T-helper 1 cell (primary cell): ENCODE measurements around the gene ABHD17A.

Experiments
- DNase-seq, 5 donors: peaks; one replicate each; pipeline ENCODE4 v3.0.0-alpha.2; 2012 to 2020

The ABHD17A gene

DNA sequence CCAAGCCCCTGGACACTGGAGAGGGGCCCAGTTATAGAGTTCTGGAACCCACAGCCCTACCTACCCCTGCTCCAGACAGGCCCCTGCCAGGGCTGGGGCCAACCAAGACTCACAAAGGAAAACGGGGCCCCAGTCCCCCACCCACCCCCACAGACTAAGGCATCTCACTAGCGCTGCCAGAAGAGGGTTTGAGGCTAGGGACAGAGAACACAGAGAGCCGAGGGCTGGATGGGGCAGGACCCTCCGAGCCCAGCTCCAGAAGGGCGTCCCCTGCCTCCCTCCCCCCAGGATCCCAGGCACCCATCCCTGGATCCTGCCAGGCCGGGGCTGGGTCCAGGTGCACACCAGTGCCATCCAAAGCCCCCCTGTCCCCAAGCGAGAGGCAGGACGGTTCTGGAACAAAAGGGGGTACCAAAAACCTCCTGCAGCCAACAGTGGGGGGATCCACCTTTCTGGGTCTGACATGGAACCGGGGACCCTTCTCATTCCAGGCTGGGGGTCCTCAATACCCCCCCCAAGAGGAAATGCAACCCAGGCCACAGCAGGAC, 32.6 kb downstream of the ABHD17A start:
- DNase-seq, result no peak

DNA sequence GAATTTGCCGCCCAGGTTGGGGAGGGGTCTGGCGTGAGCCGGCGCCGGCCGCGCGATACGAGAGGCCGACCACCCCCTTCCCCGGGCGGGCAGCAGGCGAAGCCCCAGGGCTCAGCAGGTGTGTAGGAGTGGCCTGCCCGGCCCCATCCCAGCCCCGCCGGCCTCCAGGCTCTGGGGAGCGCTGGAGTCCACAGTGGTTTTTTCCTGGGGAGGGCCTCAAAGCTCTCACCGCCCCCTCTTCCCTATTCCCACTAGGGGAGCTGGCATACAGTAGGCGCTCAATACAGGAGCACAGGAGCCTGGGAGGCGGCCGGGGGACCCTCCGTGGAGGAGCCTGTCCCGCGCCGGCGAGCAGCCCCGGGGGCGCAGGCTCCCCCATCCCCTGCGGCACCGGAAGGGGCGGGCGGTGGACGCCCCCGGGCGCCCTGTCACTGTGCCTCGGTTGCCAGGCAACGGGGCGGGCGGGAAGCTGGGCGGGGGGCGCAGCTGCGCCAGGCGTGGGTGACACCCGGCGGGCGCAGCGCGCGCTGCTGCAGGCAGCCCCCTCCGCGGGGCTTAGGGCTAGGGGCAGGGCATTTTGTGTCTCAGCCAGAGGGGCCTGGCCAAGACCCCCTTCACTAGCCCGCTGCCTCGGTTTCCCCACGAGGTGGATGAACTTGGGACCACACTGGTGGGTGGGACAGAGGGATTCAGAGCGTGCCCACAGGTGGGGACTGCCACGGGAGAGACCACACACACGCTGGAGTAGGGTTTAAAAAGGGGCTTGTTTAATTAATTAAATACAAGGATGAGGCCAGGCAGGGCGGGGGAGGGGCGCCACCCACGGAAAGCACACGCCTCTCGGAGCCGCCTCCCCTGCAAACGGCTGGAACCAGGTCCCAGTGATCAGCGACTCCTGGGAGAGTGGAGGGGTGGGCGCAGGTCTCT, 33.4 kb downstream of the ABHD17A start:
- DNase-seq, result peak in 2 of 5 donors; percentile 57 to 70

DNA sequence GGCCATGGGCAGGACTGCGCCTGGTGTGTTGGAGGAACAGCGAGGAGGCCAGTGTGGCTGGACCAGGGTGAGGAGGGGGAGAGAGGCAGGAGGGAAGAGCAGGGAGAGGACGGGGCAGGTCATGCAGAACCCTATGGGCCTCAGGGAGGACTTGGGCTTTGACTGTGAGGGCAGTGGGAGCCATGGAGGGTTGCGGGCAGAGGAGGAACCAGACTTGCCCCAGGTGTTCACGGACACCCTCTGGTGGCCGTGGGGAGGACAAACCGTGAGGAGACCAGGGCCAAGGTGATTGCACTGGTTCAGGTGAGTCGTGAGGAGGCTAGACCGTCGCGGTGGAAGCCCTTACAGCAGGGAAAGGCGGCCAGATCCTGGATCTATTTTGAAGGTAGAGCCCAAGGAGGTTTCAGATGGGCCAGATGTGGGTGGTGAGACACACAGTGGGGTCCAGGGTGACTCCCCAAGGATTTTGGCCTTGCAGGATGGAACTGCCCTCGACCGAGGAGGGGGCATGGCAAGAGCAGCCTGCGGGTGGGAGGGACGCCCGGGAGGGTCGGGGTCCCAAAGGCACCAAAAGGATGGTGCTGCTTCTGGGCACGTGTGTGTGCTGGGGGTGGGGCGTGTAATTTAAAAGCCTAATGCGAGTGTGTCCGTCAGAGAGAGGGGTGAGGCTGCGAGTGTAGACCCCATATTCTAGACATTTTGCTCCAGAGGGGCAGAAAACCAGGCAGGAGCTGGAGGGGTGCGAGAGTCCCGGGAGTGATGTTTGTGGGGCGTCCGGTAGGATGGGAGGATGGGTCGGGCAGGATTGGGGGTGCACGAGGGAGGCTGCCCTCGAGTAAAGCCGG, 34.3 kb downstream of the ABHD17A start:
- DNase-seq, result no peak

DNA sequence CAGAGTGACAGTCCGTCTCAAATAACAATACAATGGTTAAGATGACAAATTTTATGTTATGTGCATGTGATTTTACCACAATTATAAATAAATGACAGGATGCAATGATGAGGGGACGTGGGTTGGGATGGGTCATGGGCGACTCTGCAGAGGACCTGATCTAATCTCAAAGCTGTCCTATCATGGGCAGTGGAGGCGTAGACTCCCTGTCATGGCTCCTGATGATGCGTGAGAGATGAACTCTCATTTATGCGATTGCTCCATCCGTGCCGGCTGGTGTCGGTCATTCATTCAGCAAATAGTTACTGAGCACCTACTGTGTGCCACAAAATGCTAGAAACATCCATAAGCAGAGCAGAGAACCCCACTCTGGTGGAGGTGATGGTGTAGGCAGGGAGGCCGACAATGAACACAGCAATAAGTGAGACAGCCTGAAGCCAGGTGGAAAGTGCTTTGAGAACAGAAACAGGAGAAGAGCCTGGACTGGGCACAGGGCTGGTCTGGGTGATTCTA, 35.4 kb downstream of the ABHD17A start:
- DNase-seq, result no peak

DNA sequence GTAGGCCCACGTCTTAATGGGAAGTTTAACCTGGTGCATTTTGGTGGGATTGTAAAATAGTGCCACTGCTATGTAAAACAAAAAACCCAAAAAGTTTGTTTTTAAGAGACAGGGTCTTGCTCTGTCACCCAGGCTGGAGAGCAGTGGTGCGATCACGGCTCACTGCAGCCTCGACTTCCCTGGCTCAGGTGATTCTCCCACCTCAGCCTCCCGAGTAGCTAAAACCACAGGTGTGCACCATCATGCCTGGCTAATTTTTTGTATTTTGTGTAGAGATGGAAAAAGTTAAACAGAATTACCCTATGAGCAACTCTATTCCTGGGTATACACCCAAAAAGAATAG, 36.2 kb downstream of the ABHD17A start:
- DNase-seq, result no peak

DNA sequence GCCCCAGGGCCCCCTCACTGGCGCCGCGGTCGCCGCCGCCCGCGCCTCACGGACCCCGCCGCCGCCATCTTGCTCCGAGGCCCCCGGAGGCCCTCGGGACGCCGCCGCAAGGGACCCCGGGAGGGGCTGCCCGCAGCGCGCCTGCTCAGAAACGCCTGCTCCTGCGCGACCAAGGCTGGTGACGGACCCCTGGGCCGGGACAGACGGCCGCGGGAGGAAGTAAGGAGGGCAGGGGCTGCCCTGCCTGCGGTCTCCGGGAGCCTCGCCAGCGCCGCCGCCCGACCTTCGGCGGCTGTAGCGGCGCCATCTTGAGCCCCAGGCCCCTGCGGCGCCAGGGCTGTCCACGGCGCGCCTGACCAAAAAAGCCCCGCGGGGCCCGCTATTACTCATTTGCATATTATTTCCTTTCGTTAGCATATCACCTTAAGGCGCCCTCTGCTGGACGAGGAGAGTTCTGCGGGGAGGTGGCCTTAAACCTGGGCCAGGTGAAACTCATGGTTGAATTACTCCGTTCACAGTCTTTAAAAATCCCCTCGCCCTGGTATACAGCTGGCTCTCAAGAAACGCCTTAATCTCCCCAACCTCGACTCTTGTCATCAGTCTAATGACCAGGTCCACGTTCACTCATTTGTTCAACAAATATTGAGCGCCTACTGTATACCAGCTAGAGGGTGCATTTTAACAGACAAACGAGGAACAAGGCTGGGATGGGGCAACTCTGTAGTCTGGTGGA, 36.7 kb downstream of the ABHD17A start, which contains the start of gene REXO1:
Gene REXO1 (minus strand): TSS at position 85 of the 733 bp plus-strand sequence. CDS start 125 bp downstream, outside the sequence.
- peak; percentile 91 to 99 (median 95) for DNase-seq

DNA sequence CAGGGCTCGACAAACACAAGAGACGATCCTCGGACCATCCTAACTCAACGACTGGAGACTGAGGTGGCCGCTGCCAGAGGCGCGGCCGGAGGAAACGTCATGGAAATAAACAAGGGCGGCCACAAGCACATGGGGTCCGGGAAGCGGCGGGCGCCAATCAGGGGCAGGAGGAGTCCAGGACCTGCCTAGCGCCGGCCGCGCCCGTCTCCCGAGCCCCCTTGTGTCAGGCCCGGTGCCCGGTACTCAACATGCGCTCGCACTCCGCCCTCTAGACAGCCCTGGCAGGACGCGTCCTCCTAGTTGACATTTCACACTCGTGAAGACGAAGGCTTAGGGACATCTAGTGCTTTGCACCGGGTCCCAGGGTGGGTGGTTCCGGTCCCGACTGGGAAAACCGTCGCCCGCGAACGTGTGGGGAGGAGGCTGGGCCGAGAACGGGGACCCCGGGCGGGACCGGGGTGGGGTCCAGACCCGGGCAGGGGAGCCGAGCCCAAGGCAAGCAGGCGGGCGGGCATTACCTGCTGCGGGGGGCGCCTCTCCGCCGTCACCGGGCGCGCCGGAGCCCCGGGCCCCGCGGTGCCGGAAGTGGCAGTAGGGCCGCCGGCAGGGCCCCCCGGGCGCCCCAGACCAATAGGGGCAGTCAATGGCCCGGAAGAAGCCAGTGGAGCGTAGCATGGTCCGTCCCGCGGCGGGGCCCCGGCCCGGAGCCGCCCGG, 37.5 kb downstream of the ABHD17A start:
- DNase-seq, result no peak

DNA sequence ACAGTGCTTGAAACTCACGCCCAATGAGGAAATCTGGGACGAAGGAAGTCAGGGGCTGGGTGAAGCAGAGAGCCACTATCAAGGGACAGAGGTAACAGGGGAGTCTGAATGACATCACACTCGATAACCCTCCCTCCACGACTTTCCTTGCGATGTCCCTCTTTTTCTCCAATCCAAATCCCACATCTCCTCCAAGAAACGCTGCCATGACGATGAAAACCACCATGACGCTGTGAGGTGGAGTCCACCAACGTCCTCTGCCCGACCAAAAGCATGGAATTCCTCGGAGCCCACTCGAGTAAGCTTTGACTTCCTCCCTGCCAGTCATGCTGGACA, 38.0 kb downstream of the ABHD17A start:
- DNase-seq, result no peak

DNA sequence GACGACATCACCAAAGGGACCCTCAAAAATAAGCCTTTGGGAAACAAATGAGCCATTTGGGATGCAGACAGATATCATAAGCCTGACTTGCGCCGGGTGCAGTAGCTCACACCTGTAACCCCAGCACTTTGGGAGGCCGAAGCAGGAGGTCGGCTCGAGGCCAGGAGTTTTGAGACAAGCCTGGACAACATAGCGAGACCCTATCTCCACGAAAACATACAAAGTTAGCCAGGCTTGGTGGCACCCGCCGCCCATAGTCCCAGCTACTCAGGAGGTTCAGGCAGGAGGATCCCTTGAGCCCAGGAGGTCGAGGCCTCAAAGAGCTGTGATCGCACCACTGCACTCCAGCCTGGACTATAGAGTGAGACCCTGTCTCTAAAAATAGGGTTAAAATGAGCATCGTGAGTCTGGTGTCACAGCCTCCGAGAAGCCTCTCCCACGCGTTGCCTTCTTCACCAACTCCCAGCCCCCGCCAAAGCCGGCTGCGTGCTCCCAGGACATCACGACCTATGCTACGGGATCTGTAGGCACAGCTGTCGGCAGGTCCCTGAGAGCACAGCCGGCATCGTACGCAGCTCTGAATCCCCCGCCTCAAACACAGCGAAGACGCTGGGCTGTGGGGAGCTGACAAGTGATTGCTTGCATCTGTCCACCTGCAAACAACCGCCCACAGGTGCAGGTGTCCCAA, 38.6 kb downstream of the ABHD17A start:
- no peak for DNase-seq

DNA sequence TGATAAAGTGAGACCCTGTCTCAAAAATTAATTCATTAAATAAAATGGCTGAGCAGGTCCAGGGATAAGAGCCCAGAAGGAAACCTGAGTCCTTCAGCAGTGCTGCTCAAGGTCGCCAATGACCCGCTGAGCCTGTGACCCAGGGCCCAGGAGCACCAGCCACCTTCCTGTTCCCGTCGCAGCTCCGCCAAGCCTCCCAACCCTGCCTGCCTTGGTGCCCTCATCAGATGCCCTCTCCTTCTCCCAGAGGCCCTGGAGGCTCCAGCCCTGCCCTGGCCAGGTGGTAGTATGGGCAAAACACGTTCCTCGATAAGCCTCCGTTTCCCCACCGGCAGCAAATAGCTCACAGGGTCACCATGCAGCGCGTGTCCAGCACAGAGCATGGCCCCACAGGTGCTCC, 39.7 kb downstream of the ABHD17A start:
- DNase-seq, result no peak

DNA sequence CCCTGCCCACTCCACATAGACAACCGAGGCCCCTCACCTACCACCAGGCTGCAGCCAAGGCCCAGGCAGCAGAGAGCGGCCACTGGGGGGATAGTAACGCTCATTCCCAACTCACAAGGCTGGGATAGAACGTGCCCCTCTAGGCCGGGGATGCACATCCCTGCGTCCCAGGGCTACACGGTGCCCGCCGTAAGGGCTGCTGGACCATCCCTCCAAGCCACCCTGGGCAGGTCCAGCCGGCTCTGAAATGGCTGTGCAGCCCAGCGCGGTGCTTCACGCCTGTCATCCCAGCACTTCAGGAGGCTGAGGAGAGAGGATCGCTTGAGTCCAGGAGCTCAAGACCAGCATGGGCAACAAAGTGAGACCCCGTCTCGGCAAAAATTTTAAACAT, 40.2 kb downstream of the ABHD17A start:
- no peak for DNase-seq

DNA sequence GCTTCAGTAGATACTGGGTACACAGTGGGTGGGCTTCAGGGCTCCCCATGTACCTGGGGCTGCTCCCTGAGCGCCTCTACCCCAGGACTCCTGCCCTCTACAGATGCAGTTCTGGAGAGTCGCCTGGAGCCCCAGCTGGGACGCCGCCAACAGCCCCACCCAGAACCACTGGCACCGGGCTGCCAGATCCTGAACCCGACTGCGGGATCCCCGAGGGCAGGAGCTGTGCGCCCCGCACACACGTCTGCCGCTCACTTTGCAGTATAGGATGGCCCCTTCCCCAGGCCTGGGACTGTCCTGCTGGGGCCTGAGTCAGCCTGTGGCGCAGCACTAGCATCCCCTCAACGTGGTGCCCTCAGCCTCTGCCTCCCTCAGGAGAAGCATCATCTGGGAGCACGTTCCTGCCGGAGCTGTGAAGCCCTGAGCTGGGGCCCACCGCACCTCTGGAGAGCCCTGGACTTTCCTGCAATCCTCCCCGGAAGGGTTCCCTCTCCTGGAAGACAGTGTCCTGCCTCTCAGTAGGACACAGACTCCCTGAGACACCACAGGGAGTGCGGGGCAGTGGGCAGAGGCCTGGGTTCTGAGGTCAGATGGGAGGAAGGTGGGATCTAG, 40.7 kb downstream of the ABHD17A start:
- DNase-seq, result no peak

DNA sequence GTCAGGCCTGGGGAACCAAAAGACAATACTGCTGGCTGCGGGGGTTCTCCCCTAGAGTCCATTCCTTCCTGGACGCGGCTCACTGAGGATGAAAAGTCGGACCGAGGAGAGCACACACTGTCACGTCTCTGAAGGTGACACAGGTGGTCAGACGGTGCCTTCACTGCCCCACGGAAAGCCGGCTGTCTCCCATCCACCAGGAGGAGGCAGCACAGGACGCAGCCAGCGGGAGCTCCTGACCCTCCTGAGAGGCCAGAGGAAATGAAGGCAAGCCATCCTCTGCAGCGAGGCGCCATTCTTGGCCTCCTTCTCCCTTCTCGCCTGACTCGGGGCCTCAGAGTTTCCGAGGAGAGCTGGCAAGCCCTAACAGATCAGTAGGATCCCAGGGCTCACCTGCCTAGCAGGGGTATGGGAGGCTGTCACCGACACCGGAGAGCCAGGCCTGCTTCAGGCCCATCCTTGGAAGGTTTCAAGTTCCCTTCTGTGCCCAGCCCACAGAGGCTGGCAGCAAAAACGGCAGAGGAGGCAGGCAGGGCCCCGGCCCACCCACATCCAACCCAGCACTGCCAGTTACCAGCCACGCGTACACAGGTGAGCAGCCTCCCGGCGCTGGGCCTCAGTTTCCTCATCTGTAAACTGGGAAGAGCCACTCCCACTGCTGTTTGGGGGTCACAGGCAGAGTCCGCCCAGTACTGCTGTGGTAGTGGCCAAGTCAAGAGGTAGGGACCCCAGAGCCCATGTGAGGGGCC, 41.5 kb downstream of the ABHD17A start:
- no peak for DNase-seq

DNA sequence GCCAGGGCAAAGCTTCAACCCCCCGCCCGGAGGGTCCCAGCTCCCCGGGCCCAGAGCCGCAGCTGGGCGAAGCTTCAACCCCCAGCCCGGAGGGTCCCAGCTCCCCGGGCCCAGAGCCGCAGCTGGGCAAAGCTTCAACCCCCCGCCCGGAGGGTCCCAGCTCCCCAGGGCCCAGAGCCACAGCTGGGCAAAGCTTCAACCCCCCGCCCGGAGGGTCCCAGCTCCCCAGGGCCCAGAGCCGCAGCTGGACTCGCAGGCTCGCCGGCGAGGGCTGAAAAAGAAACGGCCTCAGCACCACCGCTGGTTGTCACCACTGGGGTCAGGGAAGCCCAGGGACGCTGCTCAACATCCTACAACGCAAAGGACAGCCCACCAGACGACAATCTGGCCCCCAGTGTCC, 42.2 kb downstream of the ABHD17A start:
- DNase-seq, result no peak

DNA sequence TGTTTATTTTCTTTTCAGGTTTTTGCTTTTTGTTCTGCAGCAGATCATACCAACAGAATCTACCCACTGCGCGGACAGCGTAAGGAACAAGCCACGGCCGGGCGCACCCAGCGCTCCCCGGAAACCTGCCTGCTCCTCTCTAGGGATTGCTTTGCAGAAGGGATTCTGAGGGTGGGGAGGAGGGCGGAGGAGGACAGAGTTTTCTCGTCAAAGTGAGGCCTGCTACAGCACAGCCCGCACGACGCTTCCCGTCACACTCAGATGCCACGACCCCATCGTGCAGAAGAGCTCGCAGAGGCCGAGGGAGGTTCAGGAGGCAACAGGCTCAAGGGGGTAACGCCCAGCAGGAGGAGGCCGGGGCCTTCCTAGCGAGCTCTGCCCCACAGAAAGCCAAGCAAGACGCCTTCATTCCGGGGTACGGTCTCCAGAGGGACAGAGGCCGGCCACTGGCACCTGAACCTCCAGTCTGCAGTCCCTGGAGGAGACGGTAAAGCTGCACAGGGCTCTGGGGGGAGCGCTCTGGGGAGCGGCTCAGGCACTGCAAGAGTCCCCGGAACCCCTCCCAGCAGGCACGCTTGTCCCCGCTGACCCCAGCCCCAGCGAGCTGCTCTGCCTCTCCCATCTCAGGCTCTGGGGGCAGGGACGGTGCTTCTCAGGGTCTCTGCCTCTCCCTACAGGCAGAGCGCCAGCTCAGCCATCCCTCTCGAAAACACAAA, 43.9 kb downstream of the ABHD17A start:
- no peak for DNase-seq

DNA sequence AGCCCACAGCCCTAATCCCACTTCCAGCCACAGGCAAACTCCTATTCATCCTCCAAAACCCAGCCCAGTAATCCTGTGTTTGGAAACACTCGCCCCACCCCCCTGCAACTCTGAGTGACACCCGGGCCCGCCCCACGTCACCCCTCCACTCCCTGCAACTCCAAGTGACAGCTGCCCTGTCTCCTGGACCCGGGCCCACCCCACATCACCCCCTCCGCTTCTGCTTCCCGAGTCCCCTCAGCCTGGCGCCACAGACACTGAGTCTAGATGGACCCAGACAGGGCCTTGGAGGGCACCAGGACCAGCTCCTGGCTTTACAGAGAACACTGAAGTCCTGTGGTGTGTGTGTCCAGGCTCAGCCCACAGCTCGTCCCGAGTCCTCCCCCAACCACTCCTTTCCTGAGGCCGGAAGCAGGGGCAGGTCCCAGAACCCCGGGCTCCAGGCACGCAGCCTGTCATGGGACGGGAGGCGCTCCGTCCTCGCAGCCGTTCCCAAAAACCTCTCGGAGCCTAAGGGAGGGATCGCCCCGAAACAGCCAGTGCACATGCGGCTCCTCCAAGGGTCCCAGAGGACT, 44.7 kb downstream of the ABHD17A start:
- no peak for DNase-seq

DNA sequence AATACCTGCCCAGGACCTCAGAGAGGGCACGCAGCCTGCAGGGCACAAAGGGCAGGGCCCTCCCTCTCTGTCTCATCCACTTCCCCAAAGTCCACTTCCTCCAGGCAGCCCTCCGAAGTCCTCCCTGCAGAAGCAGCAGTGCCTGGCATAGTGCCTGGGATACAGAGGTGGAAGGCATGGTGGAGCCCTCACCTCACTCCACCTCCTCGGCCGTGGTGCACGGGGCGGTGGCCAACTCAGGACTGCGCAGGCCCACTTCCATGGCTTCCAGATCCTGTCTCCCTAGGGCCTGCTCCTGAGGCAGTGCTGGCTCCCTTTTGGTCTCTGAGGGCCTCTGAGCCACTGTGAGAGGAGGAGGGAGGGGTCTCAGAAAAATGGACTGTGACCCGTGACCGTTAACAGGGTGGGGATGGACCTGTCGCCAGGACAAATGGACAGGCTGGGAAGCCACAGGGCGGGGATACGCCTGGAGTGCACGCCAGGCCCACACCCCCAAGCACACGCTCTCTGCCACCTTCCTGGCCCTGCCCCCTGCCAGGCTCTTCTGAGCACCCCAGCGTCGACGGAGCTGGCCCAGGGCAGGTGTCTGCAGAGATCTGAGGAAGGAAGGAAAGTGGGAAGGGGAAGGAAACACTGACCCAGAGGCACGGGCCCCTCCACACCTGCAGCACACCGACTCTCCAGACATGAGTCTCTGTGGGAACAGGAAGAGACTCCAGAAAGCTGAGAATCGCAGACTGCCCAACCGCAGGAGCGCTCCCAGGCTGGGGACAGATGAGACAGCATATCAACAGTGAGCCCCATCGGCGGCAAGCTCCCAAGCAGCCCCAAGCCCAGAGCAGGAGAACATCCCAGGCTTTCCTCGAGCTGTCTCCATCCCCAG, 45.4 kb downstream of the ABHD17A start:
- no peak for DNase-seq

DNA sequence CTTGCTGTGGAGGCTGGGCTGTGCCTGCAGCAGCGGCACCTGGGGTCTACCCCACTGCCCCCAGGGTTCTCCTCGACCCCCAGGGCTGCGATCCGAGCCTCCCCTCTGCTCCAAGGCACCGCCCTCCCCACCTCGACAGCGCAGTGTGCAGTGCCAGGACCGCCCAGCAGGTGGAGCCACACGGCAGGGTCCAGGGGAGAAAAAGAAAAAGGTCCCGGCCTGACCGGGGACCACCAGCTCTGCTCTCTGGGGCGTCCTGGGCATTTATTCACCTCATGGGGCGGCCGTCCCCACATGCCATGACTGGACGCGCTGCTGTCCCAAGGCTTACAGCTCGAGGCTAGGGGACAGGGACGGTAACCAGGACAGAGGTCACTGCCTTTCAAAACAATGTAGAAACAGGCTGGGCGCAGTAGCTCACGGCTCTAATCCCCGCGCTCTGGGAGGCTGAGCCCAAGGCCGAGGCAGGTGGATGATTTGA, 47.6 kb downstream of the ABHD17A start:
- peak in 2 of 5 donors; percentile 48 to 51 for DNase-seq
